Hypothalamus (tissue), 51 donors: ENCODE measurements around the gene ATF7.

Experiments
- DNase-seq, 51 donors: peaks; one replicate each; lab custom pipeline; 2025; lab: John Stamatoyannopoulos, UW

ATF7 gene

DNA sequence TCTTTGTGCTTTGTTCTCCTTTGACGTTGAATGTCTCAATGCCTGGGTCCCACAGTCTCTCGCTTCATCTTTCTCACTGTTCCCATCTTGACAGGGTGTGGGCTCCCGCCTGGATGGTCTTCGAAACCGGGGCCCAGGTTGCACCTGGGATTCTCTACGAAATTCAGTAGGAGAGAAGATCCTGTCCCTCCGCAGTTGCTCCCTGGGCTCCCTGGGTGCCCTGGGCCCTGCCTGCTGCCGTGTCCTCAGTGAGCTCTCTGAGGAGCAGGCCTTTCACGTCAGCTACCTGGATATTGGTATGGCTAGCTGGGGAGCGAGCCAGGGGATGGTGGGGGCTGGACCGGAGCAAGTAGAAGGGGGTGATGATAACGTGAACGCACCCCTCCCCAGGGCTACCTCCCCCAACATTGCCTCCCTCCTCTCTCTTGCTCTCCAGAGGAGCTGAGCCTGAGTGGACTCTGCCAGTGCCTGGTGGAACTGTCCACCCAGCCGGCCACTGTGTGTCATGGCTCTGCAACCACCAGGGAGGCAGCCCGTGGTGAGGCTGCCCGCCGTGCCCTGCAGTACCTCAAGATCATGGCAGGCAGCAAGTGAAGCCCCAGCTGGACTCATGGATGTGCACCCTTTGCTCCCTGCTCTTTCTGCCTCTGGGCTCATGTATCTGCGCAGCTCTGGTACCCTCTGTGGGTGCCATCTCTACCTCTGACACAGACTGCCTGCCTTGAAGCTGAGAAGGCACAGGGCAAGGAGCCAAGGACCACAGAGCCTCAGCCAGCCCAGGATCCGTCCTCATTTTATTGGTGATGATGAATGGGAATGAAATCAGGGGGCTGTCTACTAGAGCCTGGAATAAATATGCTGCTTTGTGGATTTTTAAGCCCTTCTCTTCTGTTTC, 120.4 kb downstream of the ATF7 start:
- DNase-seq, result no peak

DNA sequence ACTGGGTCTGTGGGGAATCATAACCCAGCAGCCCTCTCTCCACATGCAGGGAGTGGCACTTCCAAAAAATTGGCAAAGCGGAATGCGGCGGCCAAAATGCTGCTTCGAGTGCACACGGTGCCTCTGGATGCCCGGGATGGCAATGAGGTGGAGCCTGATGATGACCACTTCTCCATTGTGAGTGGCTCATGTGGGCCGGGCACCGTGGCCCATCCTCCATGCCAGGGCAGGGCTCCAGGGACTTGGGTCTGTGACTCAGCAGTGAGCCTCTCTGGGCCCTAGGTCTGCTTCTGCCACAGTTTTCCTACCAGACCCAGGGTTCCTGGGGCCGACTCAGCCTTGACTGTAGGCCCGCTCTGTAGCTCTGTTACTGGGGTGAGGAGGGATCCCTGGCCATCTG, 121.1 kb downstream of the ATF7 start:
- DNase-seq, result peak in 24 of 51 donors; percentile 7 to 78 (median 36)

DNA sequence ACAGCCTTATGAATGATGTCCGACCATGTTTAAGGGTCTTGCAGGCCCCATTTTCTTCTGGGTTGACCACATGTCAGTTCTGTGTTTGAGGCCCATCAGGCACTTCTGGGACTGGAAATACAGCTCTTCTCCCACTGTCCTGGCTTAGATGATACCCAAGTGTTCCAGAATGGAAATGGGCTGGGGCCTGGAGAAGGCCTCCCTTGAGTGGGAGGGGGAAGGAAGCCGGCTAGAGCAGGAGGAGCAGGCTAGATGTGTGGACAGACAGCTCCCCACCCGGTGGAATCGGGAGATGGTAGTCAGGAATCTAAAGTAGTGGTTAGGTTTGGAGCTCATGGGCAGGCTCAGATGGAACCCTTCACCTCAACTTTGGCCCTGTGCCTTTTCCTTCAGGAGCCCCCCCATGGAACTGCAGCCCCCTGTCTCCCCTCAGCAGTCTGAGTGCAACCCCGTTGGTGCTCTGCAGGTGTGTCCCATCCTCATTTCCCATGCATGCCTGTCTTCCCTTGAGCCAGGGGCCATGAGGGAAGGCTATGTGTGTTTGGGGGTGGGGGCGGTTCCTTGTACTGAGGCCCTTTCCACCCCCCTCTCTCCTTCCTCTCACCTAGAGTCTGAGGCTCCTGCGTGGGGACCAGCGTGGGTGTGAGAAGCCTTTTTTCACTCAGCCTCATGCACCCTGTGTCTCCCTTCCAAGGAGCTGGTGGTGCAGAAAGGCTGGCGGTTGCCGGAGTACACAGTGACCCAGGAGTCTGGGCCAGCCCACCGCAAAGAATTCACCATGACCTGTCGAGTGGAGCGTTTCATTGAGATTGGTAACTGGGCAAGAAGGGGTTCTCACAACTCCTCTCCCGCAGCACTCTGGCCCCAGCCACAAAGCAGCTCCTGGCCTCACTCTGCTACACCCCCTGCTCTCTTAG, 121.9 kb downstream of the ATF7 start:
- DNase-seq, result no peak

DNA sequence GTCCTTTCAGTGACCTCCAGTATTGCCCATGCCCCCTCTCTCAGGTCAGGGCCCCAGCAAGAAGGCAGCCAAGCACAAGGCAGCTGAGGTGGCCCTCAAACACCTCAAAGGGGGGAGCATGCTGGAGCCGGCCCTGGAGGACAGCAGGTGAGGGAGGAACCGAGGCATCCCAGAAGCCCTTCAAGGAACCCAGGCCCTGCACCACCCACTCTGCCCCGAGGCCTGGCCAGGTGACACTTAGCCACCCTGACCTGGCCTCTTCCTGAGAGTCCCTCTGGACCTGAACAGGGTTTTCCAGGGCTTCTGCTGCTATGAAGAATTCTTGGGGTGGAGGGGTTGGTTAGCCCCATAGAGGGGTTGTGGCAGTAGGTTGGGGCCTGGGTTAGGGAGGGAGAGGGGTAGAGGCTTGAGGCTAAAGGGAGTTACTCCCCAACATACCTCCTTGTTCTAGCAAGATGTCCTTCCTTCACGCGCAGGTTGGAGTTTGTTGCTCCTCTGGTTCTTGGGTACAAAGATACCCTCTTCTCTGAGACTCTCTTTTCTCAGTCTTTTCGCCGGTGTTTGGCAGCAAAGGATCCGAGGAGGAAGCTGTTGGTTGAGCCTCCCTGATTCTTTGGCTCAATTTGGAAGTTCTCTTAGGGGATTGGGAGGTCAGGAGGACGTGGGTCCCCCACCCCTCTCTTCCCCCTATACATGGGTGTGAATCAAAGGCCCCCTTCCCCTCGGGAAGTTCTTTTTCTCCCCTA, 123.0 kb downstream of the ATF7 start:
- DNase-seq, result no peak

DNA sequence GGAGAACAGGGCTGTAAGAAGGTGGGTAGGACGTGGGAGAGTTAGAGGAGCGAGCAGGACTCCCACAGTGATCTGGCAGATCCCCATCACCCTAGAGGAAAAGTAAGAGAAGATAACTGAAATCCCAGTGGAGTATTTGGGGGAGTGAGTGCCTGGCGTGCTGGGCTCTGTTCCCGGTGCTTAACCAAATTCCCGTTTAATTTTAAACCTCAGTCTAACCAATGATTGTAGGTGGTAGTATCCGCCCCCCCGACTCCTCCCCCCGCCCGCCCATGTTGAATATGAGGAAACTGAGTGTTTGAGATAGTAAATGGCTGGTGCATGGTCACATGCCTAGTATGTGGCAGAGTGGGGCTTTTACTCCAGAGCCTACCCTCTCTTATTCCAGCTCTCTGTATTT, 123.9 kb downstream of the ATF7 start:
- DNase-seq, result no peak

DNA sequence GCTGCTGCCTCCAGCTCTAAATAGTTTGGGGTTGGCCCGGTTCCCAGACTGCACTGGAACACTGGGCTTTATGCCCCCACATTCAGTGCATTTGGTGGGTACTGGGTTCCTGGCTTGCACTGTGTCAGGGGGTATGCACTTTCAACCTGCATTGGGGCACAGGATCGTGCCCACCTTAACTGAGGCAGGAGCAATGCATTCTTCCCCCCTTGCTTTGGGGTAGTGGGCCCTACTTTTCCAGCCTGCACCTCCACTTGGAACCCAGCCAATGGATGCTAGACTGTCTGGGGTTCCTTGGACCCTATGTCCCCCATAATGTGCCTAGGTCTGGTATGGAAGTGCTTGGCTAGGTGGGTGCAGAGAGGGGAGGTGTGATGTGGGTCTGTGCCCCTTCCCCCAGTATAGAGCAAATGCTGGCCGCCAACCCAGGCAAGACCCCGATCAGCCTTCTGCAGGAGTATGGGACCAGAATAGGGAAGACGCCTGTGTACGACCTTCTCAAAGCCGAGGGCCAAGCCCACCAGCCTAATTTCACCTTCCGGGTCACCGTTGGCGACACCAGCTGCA, 124.5 kb downstream of the ATF7 start:
- no peak for DNase-seq

DNA sequence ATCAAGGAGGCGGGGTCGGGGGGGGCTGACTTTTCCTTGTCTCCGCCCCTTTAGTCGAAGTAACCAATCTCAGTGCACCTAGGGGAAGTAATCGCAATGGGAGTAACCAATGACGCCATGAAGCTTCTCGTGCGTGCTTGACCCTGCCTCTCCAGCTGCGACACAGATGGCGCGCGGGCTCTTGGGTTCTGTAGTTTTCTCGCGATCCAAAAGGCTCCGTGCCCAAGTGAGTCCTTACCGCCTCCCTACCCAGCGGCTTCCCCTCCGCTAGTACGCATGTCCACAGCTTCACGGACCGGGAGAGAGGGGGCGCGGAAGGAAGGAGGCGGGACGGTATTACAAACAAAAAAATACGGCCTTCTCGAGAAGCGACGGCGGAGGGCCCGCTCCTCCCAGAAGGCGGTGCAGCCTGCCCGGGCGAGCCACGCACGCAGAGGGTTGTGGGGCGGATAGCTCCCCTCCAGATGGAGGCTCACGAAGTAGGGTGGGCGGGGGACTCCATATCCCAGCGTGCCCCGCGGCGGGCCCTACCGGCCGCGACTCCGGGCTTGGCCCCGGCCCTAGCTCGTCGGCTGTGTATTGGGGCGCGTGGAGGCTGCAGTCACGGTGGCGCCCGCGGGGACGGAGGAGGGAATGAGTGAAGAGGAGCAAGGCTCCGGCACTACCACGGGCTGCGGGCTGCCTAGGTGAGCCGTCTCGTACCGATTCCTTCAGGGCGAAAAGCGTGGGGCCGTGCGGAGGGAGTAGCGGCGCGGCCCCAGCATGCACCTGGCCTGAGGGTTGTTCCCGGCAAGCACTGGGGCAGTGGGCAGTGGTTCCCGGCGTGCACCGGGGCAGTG, 125.2 kb downstream of the ATF7 start, which contains the start of gene TARBP2:
TARBP2 (plus strand) TSS at position 508 of the 839 bp plus-strand sequence; CDS start at position 634, 126 bp downstream.
- DNase-seq, result peak; percentile 94 to 100 (median 98)

DNA sequence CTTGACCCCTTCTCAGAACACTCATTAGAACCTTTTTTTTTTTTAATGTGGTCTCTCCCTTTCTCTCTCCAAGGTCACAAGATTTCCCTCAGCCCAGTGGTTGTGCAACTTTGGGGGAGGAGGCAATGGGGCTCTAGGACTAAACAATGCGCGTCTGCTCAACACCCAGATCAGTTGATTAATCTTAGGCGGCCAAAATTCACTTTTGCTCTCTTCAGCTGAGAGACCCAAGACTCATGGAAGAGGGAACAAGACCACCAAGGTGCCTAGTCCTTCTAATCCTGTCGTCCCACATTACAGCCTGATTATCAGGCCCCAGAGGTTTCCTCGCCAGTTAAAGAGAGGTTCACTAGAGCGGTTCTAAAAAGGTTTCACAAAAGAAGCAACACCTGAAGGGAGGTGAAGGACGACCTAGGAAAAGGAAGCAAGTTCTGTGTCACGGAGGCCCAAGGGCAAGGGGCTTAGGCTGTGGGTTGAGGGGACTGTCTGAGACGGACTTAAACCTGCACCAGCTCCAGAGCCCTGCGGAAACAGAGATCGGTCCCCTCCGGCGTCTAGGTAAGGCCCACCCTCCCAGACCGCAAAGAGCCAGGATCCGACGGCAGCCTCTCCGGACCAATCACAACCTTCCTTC, 125.9 kb downstream of the ATF7 start:
- peak in 7 of 51 donors; percentile 26 to 84 (median 56) for DNase-seq

DNA sequence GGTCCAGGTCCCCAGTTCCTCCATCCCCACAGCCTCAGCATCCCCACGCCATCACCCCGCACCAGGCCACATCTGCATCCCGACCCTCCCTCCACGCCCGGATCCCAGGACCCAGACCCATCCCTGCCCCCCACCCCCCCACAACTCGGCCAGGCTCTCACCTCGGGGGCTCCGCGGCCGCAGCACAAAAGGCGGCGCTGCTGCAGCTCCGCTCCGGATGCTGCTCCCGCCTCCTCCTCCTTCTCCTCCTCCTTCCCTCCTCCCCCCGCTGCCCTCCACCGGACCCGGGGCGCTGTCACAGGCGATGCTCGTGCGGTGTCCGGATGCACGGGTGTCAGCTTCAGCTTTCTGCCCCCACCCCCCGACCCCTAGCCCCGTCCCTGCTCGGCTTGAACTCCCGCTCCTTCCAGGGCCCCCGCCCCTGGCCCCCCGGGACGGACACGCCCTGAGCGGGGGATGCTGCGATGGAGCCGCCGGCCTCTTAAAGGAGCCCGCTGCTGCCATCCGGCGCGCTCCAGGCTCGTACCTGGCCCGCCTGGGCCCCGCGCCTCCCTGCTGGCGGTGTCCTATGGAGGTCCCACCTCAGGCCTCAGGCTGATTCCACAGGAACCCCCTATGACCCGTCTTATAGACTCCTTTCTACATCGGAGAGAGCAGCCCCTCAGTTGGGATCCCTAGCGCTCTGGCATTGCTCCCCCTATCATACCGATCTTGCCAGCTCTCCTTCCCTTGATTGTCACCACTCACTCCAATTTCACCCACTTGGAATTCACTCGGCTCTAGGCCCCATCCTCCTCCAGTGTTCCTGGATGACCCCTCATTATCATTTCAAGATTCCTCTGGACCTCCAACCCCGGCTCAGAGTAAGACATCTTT, 126.7 kb downstream of the ATF7 start, which contains the start of gene MAP3K12:
MAP3K12 (minus strand) TSS at position 193 of the 876 bp plus-strand sequence. CDS start 12,067 bp downstream, outside the sequence.
- peak in 50 of 51 donors; percentile 27 to 84 (median 67) for DNase-seq

DNA sequence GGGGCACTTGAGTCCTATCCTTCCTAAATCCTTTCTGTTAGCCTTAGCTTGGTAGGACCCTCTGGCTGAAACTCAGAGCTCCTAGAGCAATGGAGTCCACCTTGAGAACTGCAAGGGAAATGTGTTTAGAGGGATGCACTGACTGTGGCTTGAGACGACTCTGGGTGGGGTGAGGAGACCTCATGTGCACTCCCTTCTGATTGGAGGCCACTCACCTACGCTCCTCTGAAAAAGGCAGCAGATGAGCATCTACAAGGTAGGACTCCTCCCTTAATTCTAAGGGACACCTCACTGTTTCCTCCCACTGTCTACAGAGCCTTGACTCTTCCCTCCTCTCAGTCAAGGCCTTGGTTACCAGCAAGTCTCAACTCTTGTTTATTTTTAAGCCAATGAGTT, 127.9 kb downstream of the ATF7 start:
- no peak for DNase-seq

DNA sequence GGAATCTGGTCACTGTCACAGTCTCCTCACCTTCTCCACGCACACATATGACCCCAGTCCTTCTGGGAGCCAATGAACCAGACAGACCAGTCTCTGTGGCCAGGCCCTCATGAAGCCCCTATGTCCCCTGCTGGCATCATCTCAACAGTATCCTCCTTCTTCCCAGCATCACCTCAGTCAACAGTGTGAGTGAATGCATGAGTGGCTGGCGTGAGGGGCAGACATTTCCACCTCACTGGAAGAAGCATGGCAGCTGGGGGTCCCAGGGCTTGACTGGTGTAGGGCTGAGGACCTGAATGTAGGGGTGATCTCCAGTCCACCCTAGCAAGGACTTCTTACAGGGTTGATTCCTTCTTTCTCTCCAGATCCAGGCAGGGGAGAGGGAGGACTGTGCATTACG, 128.7 kb downstream of the ATF7 start:
- no peak for DNase-seq

DNA sequence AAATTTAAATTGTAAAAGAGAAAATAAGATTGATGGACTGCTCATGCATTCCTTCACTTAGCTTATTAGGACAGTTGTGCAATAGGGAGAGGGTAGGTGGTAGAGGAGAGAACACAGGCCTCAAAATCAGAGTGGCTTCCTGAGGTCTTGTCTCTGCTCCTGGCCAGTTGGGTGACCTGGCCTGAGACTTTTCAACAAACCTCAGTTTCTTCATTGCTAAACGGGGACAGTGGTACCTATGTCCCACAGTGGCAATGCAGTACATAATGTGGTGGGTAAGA, 129.5 kb downstream of the ATF7 start:
- DNase-seq, result no peak

DNA sequence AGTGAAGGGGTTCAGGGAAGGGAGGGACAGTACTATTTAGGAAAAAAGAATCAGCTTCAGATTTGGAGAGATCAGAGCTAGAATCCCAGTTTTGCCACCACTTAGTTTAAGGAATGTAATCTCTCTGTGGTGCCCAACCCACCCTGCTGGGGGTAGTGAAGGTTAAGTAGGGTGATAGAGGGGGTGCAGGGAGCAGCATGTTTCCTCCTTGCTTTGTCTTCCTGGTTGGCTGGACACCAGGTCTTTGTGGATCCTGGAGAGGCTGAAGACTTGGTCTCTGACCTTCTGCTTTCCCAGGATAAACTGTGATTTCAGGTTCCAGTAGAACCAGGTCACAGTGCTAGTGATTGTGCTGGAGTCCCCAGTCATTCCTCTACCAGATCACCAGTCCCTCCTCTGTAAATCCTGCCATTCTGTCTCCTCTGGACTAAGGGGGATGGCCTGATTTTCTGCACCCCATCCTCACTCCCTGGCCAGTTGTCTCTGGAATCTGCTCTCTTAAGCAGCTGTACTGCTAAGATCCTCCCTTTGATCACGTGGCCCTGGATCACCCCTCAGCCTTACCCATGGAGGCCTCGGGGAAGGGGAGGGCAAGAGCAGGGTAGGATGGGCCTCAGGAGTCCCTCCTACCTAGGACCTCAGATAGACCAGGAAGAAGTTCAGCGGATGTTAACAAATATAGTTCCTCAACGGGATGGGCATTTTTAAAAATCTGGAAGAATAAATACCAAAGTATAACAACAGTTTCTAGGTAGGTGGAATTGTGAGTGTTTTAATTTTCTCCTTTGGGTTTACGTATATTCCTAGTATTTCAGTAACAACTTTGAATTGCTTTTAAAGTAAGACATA, 130.1 kb downstream of the ATF7 start:
- peak in 15 of 51 donors; percentile 9 to 52 (median 21) for DNase-seq

DNA sequence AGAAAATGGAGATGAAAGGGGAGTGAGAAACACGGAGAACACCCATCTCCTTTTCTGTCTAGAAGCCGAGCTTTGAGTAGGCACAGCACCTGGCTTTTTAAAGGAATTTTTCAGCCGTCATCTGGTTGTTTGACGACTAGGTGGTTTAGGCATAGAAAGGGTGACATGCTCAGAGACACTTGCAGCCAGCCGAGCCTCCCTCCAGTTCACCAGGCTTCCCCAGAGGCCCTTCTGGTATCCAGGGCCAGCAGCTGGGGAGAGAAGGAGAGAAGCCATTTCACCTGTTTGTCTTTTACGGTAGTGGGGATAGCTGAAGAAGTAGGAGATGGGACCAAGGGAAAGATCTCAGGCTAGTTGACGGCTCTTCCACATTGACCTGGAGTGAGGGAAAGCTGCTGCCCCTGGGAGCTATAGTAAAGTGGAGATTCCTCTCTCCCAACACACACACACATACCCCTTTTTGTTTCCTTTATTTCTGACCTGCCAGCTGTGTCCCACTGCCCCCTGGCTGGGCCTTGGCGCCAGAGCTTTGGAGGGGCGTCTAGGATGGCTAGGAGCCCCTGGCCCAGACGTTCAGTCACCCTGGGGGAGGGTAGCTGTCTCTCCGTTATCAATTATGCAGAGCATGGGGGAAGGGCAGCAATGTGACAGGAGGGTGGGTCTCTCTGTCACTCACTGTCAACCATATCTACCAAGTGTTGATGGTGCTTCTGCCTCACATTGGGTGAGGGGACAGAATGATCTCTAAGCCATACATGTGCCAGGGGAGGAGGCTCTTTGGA, 132.4 kb downstream of the ATF7 start:
- peak in 1 of 51 donors; percentile 52 for DNase-seq

DNA sequence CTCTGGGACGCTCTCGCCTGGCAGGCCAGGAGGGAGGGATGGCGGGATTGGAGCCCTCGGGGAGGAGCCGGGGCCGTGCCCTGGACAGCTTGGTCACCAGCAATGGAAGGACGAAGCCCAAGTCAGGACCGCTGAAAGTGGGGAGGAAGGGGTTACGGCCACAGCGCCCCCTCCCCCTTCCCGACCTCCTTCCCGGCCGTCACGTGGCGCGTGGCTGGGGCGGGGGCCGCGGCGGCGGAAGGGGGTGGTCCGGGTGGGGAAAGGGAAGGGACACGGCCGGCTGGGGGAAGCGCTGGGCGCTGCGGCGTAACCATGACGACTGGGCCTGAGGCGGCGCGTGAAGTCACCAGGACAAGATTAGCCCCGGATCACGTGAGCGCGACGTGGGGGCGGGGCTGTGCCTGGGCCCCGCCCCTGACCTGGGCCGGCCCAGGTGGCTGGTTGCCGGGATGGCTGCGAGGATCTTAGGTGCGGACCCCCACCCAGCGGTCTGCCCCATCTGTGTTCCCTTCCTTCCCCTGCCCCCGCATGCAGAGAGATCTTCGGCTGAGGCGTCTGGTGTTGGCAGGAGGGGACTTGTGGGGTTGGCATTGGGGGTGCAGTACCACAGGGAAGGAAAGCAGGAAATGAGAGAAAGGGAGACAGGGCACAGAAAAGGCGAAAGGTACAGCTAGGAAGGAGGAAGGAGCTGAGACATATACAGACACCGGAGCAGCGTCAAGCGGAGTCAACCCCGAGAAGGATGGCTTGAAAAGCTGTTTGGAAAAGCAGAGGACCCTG, 133.2 kb downstream of the ATF7 start:
- DNase-seq, result peak; percentile 66 to 98 (median 94)
